Left hindlimb (tissue), 1 donor: ENCODE measurements around the gene POLR1E.

Experiments used
- DNase-seq: peaks from one replicate; pipeline ENCODE4 v3.0.0-alpha.2; 2018

Gene POLR1E

GRCh38 chr9:37541465-37541864 lies 55.7 kb downstream of the POLR1E start:
- no peak for DNase-seq

- DNase-seq, result no peak
These were observed 56.7 kb downstream of the POLR1E start for GRCh38 chr9:37542488-37542887.

- no peak for DNase-seq
These were observed 57.1 kb downstream of the POLR1E start for GRCh38 chr9:37542895-37543294.

GRCh38 chr9:37543468-37543867 lies 57.7 kb downstream of the POLR1E start:
- no peak for DNase-seq

- no peak for DNase-seq
These were observed 61.7 kb downstream of the POLR1E start for GRCh38 chr9:37547328-37547878.

- DNase-seq, result no peak
These were observed 63.8 kb downstream of the POLR1E start for GRCh38 chr9:37549527-37549926.

- DNase-seq, result no peak
These were observed 65.0 kb downstream of the POLR1E start for GRCh38 chr9:37550781-37551180.

GRCh38 chr9:37551468-37551867 lies 65.7 kb downstream of the POLR1E start:
- no peak for DNase-seq

GRCh38 chr9:37551888-37552287 lies 66.1 kb downstream of the POLR1E start:
- DNase-seq, result no peak
